Measurements from ENCODE around the gene KRTDAP.

GRCh38 chr19:35438096-35438495, 52.2 kb downstream of the KRTDAP start:
- TF ChIP-seq ELK1 (IDR thresholded peaks at IDR 0.05; ENCODE audit: low read depth, low read length) (no peak), FOXM1 (IDR thresholded peaks at IDR 0.05; ENCODE audit: low read depth, low read length) (no peak)

Measured in GM12878 (cell line).